NCI-H345 treated with DMSO at 0.1 percent for 48 hours (cell line): Measurements from ENCODE around the gene CD248.

ENCODE experiments used
- DNase-seq: peaks from one replicate; lab custom pipeline; 2025; ENCODE audit not compliant: unreplicated experiment; lab: John Stamatoyannopoulos, UW

CD248 gene

GRCh38 chr11:66340596-66341501, 24.0 kb upstream of the CD248 start:
- DNase-seq = no peak

GRCh38 chr11:66339686-66340483, 23.0 kb upstream of the CD248 start:
- DNase-seq = no peak

GRCh38 chr11:66339162-66339675, 22.4 kb upstream of the CD248 start:
- no peak for DNase-seq

GRCh38 chr11:66338276-66339161, 21.7 kb upstream of the CD248 start:
- no peak for DNase-seq

- DNase-seq = no peak
These were observed 20.5 kb upstream of the CD248 start for GRCh38 chr11:66337103-66337899.

- no peak for DNase-seq
These were observed 19.6 kb upstream of the CD248 start, which contains the start of gene RIN1 for GRCh38 chr11:66336234-66337102. TSS of gene RIN1 (minus strand) at chr11:66336434. CDS start at chr11:66336402, 32 bp downstream.

GRCh38 chr11:66335531-66336233, 18.8 kb upstream of the CD248 start:
- DNase-seq = no peak

- no peak for DNase-seq
These were observed 18.0 kb upstream of the CD248 start for GRCh38 chr11:66334605-66335442.

- DNase-seq = no peak
These were observed 17.2 kb upstream of the CD248 start for GRCh38 chr11:66333896-66334604.

- no peak for DNase-seq
These were observed 16.5 kb upstream of the CD248 start for GRCh38 chr11:66333220-66333877.

- DNase-seq = no peak
These were observed 15.8 kb upstream of the CD248 start for GRCh38 chr11:66332371-66333219.

- no peak for DNase-seq
These were observed 14.9 kb upstream of the CD248 start for GRCh38 chr11:66331542-66332370.

- no peak for DNase-seq
These were observed 14.1 kb upstream of the CD248 start for GRCh38 chr11:66330931-66331330.

GRCh38 chr11:66329165-66329673, 12.4 kb upstream of the CD248 start:
- DNase-seq = no peak
